Inflammatory macrophage (primary cell): ENCODE measurements around the gene AFF3.

Experiments used
- DNase-seq, 2 donors: peaks; one replicate each; pipeline ENCODE4 v3.0.0-alpha.2; 2020 to 2022

The AFF3 gene

GRCh38 chr2:100004348-100004884 lies 138.0 kb downstream of the AFF3 start:
- DNase-seq: no peak

DNA sequence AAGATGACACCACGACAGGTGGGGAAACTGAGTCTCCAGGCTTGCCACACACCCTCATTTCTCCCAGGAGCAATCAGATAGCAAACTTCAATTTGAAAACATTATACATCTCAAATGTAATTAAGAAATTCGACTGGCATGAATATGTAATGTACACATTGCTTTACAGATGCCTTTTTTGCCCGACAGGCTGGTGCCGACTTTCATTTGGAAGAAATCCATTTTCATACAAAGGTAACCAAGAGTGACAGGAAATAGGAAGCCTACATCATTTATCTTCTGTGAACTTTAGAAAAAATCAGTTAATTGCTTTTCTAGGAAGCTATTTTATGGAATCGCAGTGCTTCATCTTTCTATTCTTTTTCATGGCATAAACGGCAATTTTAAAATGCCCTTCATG lies 140.3 kb downstream of the AFF3 start:
- no peak for DNase-seq

DNA sequence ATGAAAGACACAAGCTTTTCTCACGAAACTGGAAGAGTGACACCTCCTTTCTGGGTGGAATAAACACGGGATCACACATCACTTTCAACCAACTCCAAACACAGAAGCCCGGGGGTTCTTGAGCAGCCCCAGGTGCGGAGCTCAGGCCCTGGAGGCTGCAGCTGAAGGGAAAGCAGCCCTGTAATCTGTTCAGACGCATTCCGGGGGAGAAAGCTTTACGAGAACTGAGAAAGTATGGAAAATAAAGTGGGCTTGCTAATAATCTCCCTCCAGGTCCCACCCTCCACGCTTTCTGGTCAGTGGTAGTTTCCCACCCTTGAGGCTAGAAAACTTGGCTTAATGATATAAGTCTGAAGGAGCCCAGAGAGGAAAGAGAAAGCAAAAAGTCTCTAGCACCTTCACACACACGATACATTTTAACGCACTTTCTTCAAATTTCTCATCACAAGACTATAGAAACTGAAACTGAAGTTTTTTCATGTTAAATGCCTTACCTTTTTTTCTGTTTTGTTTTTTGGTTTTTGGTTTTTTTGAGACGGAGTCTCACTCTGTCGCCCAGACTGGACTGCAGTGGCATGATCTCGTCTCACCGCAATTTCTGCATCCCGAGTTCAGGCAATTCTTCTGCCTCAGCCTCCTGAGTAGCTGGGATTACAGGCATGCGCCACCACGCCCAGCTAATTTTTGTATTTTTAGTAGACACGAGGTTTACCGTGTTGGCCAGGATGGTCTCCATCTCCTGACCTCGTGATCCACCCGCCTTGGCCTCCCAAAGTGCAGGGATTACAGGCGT lies 141.3 kb downstream of the AFF3 start:
- DNase-seq: no peak

DNA sequence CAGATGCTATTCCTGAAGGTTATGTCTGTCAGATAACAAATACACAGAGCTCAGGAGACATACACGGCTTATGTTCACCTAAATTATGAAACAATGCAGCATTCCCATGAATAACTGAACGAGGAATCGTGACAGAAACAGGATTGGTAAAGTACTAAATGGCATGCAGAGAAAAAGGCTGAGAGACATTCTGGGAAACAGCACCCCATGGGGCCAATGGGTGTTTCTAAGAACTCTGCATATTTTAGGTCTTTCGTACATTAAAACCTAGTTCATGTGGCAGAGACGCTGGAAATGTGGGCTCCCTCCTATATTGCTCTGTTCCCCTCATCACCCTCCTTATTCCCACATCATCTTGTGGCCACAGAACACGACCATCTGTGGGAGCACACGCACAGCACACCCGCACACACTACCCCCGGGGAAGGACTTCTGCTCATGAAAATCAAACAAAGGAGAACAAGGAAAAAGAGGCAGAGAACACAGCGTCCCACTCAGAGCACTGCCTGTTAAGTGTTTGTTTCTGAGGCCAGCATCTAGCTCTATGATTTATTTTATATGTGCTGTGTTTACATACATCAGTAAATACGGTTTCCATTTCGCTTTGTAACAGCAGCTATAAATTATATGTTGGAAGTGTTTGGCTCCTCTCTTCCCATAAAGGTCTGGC lies 143.6 kb downstream of the AFF3 start:
- no peak for DNase-seq

DNA sequence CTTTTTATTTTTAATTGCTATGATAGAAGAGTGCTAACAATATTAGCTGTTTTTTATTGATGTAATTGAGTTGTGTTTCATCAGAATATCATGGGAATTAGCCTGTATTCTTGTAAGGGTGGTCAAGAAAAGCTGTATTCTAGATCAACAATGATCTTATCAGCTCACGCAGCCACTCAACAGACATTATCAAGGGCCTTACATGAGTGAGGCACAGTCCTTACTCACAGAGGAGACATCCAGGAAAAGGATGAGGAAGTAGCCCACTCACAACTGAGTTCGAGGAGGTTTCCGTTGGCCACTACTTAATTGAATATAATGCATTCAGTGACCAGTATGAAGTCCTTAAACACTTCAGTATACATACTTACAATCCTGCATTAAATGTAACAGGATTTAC lies 152.5 kb downstream of the AFF3 start:
- DNase-seq: peak in 1 of 2 donors; percentile 6

DNA sequence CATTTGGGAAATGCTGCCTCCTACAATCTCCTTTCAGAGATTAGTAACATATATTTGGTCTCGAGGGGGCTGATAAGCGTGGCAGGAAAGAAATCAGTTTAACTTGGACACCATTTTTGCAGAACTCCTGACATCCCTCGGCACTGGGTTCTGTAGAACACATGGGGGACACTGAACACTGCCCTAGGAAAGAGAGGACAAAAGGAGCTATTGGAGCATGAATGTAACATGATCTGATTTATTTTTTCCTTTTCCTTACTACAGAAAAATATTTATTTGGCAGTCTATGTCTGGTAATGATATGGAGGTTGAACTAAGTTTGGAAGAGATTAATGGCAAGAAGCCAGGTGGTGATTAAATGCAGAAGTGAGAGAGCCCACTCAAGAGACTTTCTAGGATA lies 153.8 kb downstream of the AFF3 start:
- no peak for DNase-seq

DNA sequence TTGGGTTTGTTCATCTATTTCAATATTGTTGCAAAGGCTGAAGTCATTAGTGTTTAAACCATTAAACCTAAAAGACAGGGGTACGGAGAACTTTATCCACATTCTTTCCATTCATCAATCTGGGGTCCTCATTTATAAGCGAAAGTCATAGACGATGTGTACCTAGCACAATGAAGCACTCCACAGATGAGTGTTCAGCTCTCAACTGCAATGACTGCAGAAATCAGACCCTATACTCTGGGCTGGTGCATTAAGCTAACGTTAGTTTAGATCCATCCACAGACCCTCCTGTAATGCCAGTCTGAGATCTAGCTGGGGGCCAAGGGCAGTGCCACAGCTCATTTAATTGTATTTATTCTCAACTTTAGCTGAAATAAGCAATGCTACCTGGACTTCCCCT lies 155.2 kb downstream of the AFF3 start:
- DNase-seq: no peak

DNA sequence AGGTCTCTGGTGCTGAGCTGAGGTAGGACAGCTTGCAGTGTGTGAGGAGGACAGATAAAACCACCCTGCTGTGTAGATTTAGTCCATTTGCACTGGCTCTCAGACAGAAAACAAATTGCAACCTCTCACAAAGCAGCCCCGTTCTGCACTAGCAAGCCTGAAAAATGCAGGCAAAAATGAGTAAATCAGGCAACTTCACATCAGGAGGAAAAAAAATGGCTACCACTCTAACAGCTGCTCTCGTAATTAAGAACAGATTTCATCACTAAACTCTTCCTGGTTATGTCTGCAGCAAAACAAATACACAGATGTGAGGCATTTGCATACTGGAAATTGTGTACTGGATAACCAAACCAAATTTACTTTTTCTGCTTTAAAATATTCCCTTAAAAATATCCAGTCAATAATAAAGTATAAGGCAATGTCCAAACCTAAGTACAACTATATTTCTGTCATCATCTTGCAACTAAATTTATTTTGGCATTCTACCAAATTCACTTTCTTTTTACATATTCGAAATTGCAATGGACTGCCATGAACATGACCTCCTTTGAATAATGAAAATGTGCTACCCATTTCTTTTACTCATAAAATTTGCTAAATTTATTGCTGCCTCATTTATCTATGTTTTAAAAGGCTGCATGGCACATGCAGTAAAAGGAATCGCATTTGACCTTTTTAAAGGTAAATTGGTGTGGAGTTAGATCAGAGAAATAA lies 157.4 kb downstream of the AFF3 start:
- DNase-seq: no peak

- DNase-seq: no peak
Measured at GRCh38 chr2:99982744-99983143, 159.6 kb downstream of the AFF3 start.

DNA sequence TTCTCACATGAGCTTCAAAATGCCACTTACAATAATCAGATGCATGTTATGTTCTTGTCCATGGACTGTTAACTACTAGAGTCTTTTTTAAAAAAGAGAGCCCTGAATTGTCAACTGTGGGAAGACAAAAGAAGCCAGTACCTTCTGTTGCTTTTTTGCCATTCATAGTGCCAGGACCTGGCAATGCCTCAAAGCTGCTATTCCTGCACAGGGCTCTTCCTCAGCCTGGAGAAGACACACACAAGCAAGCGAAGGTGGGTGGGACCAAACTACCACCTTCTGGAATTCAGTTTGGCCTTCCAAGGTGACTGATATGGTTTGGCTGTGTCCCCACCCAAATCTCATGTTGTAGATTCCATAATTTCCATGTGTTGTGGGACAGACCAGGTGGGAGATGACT lies 160.6 kb downstream of the AFF3 start:
- DNase-seq: no peak

GRCh38 chr2:99980176-99980575 lies 162.2 kb downstream of the AFF3 start:
- no peak for DNase-seq

GRCh38 chr2:99977966-99978365 lies 164.4 kb downstream of the AFF3 start:
- DNase-seq: no peak

DNA sequence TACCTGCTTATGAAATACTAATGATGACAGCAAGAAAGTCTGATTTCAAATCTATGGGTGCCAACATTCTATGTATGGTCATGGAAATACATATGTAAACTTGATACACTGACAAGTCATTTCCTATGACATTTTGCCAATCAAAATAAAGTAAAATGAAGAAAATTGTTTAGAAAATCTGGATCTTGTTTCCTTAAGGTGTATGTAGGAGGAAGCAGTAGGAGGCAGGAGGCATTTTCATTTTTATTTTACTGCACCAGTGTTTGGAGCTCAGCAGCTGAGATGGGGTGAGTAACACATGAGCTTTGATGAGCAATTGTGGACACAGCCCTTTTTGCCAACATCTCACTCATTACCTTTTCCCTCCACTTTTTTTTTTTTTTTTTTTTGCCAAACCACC lies 167.0 kb downstream of the AFF3 start:
- DNase-seq: no peak

- no peak for DNase-seq
Measured at GRCh38 chr2:99974682-99975375, 167.6 kb downstream of the AFF3 start.

DNA sequence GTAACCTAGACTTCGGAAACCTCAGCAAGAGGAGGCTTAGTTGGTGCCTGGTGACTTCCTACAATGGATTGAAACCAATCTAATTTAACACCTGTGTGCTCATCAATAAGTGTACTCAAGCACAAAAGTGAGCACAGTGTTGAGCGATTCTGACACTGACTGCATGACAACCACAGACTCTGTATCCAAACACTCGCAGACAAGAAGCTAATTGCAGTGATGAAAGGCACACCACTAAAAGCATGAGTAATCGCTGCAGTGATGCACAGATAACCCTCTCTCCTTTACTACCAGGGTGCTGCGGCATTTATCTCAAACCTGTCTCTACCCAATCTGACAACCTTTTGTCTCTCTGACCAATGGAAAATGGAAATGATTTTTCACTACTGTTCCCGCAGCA lies 168.1 kb downstream of the AFF3 start:
- DNase-seq: no peak

- DNase-seq: no peak
Measured at GRCh38 chr2:99971326-99971900, 171.0 kb downstream of the AFF3 start.

DNA sequence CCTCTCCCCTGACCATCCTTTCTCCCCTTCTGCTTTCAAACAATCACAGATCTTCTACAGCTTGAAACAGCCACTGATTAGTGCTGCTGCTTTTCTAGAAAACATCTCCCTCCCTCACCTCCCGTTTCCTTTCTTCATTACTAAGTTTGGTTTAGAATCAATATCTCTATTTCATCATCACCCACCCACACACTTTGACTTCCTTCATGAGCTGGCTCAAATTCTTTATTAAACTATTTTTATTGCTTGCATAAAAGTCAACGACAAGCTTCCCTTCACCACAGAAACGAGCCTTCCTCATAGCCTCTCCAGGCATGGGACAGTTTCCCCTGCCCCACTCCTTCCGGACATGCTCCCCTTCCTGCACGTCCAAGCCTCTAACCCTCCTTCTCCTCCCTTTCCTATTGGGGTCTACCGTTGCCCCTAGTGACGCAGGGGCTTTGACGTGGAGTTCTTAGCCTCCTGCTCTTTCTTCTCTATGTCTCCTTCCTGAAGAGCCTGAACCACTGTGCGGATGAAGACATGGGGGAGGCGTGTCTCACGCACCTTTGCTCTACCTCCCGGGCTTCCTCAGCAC lies 172.0 kb downstream of the AFF3 start:
- peak; percentile 36 to 55 for DNase-seq

DNA sequence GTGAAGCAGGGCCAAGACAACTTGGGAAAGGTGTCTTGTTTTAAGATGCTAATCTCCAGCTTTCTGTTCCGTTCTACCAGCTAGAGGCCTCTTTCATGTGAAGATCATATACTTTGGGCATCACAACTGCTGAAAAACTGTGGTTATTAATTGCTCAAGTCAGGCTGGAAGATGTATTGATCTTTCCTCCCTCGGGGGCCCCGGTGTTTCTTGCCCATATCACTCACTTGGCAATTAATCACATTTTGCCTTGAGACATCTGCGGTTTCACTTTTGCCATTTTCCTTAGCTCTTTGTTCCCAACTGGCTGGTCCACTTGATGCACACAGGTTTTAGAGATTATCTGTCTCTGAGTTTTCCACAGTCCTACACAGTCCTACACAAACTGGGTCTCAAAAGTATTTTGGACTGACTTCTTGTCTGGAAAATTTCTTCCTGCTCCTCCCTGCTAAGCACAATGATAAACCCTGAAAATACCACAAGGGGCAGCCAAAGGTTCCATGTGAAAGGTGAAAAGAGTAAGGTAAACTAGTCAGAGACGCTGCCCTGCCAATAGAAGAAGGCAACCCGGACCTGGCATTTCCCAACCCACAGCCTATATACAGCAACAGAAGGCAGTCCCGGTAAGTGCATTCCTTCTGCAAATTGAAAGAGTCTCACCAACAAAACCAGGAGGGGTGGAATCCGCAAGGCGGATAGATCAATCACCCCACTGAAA lies 181.0 kb downstream of the AFF3 start:
- DNase-seq: no peak

DNA sequence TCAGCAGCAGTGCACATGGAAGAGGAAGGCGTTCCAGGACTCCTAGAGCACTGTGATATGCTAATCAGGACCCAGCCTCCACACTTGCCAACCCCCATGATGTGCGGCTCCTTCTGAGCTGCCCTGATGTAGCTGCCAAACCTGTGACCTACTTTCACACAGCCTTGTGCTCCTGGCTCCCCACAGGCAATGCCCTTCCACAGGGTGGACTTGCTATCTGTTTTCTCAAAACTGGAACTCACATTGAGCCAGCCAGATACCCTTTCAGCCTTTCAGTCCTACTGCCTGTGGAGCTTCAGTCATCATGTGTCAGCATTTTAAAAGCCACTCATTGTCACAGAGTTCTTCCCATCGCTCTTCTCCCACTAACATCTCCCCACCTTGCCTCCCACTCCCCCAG lies 181.6 kb downstream of the AFF3 start:
- DNase-seq: no peak

DNA sequence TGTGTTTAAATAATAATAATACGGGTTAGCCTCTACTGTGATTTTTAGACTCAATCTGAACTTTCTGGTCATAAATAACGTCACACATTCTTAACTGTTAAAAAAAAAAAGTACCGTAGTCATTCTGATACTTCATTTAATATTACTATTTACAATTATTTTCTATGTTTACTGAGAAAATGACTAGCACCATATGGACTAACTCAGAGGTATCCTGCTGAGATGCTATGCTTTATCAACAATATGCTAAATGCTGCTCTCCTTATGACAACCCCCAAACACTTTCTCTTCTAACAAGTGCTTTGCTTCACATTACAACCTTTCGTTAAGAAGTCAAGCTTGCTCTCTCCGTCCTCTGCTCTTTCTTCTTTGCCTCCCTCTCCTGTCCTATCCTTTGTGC lies 182.1 kb downstream of the AFF3 start:
- no peak for DNase-seq

DNA sequence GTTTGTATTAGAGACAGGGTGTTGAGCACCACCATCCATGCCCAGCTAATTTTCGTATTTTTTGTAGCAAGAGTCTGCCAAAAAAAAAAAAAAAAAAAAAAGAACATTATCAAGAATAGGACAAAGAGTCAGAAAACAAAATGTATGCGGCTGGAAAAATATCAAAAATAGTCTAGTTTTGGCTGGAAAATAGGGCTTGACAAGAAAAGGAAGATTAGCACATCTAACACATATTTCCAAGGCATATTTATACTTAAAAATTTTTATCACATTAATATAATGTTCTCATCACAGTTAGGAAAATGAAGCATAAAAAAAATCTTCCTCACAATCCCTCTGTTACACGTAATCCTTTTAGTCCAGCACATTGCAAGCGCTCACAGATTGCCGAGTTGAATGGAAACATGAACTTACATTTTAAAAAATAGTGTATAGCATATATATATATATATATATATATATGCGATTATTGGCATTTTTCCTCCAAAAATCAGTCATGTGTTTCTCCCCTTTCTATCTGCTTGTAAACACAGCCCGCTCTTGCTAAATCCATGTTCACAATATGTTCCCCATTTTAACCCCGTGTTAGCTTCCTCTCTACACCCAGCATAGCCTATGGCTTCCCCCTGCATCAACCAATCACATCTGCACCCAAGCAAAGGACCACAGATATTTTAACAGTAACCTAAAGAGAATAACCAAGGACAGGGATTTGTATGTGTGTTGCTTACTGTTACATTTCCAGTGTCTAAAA lies 183.0 kb downstream of the AFF3 start:
- peak; percentile 26 to 44 for DNase-seq
